HFF-Myc (cell line): ENCODE measurements around the gene PDCD2L.

Source experiments
- DNase-seq: peaks from one replicate; pipeline ENCODE4 v3.0.0-alpha.2; 2011; ENCODE audit warnings: low read depth; ENCODE audit errors: extremely low read depth
- H3K4me3 ChIP-seq: replicated peaks from 2 replicates; pipeline ENCODE4 v1.5.1; 2011; ENCODE audit warnings: low read depth, mild to moderate bottlenecking, control low read depth, low read length
- TF ChIP-seq, protein P1 (sequence below): IDR thresholded peaks from 2 replicates; pipeline ENCODE4 v1.5.1; 2012; ENCODE audit warnings: mild to moderate bottlenecking, low read depth, low read length, control low read depth; ENCODE audit errors: missing control alignments

The PDCD2L gene

DNA sequence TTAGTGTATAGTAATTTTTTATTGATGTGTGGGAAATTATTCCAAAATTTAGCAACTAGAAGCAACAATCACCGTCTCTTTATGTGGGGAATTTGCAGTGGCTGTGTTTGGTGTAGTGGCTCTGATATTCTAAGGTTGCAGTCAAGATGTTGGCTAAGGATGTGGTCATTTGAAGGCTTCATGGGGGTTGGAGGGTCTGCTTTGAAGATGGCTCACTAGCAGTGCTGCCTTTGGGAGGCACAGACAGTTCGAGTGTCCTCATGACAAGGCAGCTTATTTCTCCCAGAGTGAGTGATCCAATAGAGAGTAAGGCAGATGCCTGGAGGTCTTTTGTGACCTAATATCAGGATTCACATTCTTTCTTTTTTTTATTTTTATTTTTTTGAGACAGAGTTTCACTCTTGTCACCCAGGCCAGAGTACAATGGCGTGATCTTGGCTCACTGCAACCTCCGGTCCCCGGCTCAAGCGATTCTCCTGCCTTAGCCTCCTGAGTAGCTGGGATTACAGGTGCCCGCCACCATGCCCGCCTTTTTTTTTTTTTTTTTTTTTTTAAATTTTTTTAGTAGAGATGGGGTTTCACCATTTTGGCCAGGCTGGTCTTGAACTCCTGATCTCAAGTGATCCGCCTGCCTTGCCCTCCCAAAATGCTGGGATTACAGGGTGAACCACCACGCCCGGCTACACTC, 30.5 kb upstream of the PDCD2L start:
- no peak overlapping the region for H3K4me3 ChIP-seq
- TF ChIP-seq, protein P1, sequence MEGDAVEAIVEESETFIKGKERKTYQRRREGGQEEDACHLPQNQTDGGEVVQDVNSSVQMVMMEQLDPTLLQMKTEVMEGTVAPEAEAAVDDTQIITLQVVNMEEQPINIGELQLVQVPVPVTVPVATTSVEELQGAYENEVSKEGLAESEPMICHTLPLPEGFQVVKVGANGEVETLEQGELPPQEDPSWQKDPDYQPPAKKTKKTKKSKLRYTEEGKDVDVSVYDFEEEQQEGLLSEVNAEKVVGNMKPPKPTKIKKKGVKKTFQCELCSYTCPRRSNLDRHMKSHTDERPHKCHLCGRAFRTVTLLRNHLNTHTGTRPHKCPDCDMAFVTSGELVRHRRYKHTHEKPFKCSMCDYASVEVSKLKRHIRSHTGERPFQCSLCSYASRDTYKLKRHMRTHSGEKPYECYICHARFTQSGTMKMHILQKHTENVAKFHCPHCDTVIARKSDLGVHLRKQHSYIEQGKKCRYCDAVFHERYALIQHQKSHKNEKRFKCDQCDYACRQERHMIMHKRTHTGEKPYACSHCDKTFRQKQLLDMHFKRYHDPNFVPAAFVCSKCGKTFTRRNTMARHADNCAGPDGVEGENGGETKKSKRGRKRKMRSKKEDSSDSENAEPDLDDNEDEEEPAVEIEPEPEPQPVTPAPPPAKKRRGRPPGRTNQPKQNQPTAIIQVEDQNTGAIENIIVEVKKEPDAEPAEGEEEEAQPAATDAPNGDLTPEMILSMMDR: no peak
- DNase-seq: no peak

DNA sequence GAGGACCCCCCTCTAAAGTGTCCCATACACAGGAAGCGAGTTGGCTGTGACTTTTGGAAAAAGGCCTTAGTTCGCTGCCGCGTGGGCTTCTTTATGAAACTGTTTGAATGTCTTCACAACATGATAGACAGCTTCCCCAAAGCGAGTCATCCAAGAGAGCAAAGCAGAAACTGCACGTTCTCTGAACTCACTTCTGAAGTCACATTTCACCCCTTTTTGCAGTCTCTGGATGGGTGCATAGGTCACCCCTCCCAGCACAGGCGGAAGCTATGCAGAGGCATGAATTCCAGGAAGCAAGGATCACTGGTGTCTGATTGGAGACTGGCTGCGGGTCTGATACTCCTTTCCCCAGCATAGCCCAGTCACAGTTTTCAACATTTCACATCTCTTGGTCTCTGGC, 28.6 kb upstream of the PDCD2L start:
- no peak overlapping the region for H3K4me3 ChIP-seq
- TF ChIP-seq, protein P1: no peak
- no peak for DNase-seq

DNA sequence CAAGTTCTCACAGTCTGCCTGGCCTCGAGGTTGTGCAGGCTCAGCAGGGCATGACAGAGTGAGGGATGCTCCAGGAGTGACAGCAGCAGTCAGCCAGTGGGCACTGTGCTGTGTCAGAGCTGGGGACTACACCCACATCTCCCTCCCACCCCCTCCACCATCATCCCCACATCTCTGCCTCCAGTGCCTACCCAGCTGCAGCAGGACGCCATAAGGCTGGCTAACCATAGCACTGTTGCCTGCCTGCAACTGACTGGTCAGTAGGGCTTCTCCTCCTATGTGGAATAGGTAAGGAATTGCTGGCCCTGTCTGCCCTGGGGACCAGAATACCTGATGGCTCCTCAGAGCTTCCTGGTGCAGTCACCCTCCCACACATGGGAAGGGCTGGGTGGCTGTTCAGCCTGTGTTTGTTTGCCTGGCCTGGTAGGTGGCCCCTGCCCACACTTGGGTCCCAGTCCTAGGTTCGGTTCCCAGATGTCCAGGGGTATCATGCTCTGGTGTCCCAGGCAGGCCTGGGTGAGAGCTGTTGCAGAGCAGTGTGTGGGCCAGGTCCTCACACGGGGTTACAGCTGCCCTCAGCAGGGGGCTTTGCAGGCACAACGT, 23.5 kb upstream of the PDCD2L start:
- TF ChIP-seq, protein P1: no peak
- no peak for DNase-seq
- no peak overlapping the region for H3K4me3 ChIP-seq

DNA sequence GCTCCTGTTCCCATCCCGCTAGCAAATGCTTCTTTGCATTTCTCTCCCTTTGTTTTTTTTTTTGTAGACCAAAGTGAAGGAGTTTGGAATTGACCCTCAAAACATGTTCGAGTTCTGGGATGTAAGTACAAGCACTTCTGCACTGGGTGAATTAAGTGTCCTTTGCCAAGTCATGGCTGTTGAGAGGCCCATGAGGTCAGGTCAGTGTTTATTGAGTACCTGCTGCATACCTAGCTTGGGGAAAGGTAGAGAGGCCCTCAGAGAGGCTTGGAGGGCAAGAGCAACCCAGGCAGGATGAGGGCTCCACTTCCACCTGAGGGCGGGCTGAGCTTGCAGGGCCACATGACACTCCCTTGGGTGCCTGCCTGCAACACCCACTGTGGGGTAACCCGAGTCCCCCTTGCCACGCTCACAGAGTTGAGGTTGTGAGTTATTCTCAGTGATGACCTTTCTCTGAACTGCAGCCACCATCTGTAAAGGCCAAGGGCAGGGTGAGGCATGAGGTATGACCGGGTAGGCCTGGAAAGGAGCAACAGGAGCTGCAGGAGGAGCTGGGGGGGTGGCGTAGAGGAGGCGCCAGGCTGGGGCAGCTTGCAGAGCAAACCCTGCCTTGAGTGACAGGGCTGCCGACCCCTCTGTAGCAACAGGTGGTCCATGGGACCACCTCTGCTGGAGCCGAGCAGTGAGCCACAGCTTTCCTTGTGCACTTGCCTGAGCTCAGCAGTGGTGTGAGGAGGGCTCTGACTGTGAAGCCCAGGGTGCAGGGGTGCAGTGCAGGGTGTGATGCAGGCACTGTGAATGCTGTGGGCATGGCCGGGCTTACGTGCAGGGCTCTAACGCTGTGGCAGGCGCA, 22.6 kb upstream of the PDCD2L start:
- no peak for DNase-seq
- TF ChIP-seq, protein P1: no peak
- H3K4me3 ChIP-seq: no peak overlapping the region

DNA sequence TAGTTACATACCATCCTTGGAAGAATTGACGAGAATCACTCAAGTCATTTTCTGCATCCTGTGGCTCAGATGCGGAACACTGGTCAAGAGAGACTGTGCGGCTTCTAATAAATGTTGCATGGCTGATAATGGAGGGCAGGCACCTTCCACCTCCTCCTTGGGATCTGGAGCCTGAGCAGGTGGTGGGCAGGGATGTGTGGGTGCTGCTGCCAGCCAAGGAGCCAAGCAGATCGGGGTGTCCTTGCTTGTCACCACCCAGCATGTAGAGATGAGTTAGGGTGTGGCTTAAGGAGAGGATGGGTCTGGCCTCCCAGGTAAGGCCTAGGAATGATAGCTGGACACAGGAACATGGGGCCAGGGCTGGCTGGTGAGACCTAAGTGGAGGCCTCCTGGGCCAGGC, 21.7 kb upstream of the PDCD2L start:
- no peak overlapping the region for H3K4me3 ChIP-seq
- no peak for DNase-seq
- TF ChIP-seq, protein P1: no peak

DNA sequence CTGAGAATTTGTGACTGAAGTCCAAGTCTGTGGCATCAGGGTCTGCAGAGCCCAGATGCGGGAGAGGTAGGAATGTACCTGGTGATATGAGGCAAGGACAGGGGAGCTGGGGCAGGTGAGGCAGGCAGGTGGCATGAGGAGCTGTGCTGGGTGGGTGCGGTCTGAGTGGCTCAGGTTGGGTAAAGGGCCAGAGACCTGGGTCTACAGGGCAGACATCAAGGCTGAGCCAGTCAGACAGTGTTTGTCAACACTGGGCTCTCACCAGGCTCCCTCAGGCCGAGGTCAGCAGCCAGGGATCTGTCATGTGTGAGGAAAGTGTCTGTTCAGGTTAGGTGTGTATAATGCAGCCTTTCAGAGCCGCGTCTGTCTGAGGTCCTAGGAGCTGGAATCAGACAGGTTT, 20.6 kb upstream of the PDCD2L start:
- H3K4me3 ChIP-seq: no peak overlapping the region
- DNase-seq: no peak
- TF ChIP-seq, protein P1: no peak
